Measurements from ENCODE around the gene BBOX1.

BBOX1 gene

GRCh38 chr11:27060816-27061460 is 20.3 kb downstream of the BBOX1 start:
- no peak overlapping the region for H3K4me3 ChIP-seq (replicated peaks; ENCODE audit: low read depth, low read length)
- no peak for DNase-seq (ENCODE audit: low read depth)
- TF ChIP-seq CTCF (IDR thresholded peaks at IDR 0.05; ENCODE audit: low read length, missing control alignments): no peak

GRCh38 chr11:27061461-27061821 is 20.8 kb downstream of the BBOX1 start:
- no peak for TF ChIP-seq CTCF (IDR thresholded peaks at IDR 0.05; ENCODE audit: low read length, missing control alignments)
- no peak for DNase-seq (ENCODE audit: low read depth)
- H3K4me3 ChIP-seq (replicated peaks; ENCODE audit: low read depth, low read length): no peak overlapping the region

- DNase-seq (ENCODE audit: low read depth): no peak
- H3K4me3 ChIP-seq (replicated peaks; ENCODE audit: low read depth, low read length): no peak overlapping the region
- TF ChIP-seq CTCF (IDR thresholded peaks at IDR 0.05; ENCODE audit: low read length, missing control alignments): no peak
Observed at GRCh38 chr11:27064086-27064485, 23.5 kb downstream of the BBOX1 start.

- H3K4me3 ChIP-seq (replicated peaks; ENCODE audit: low read depth, low read length): no peak overlapping the region
- no peak for TF ChIP-seq CTCF (IDR thresholded peaks at IDR 0.05; ENCODE audit: low read length, missing control alignments)
- peak; percentile 11 for DNase-seq (ENCODE audit: low read depth)
Observed at GRCh38 chr11:27075192-27075591, 34.6 kb downstream of the BBOX1 start.

GRCh38 chr11:27075655-27076054 is 35.0 kb downstream of the BBOX1 start:
- no peak for TF ChIP-seq CTCF (IDR thresholded peaks at IDR 0.05; ENCODE audit: low read length, missing control alignments)
- no peak for DNase-seq (ENCODE audit: low read depth)
- no peak overlapping the region for H3K4me3 ChIP-seq (replicated peaks; ENCODE audit: low read depth, low read length)

- no peak overlapping the region for H3K4me3 ChIP-seq (replicated peaks; ENCODE audit: low read depth, low read length)
- DNase-seq (ENCODE audit: low read depth): no peak
- TF ChIP-seq CTCF (IDR thresholded peaks at IDR 0.05; ENCODE audit: low read length, missing control alignments): no peak
Observed at GRCh38 chr11:27076121-27076589, 35.5 kb downstream of the BBOX1 start.

- H3K4me3 ChIP-seq (replicated peaks; ENCODE audit: low read depth, low read length): no peak overlapping the region
- DNase-seq (ENCODE audit: low read depth): peak; percentile 47
- no peak for TF ChIP-seq CTCF (IDR thresholded peaks at IDR 0.05; ENCODE audit: low read length, missing control alignments)
Observed at GRCh38 chr11:27081056-27081455, 40.4 kb downstream of the BBOX1 start.
